HG02798 (cell line): ENCODE results near the gene TYRO3.
"Not testable (repeated sequence)": the region's sequence is repeated elsewhere in the genome, so short reads cannot be mapped to it uniquely, and the experiment has no call there.

Experiments used
- ATAC-seq: cut with Tn5 transposase; IDR thresholded peaks from one replicate; pipeline ENCODE4 v1.9.1; 2021; ENCODE audit warnings: mild to moderate bottlenecking; ENCODE audit not compliant: unreplicated experiment, poor library complexity

Gene TYRO3

DNA sequence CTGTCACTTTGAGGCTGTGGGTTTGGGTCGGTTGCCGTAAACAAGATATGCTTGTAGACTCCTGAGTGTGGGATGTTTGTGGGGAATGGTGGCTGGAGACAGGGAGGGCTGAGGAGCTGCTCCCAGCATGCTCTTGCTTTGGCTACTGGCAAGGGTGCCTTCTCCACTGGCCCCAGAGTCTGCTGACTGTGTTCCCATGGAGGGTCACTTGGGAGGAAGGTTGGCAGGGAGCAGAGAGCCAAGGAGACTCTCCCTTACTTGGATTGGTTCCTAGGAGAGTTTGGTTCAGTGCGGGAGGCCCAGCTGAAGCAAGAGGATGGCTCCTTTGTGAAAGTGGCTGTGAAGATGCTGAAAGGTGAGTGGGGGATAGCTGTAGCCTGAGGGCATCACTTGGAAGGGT lies 11.8 kb downstream of the TYRO3 start:
- ATAC-seq: no peak

DNA sequence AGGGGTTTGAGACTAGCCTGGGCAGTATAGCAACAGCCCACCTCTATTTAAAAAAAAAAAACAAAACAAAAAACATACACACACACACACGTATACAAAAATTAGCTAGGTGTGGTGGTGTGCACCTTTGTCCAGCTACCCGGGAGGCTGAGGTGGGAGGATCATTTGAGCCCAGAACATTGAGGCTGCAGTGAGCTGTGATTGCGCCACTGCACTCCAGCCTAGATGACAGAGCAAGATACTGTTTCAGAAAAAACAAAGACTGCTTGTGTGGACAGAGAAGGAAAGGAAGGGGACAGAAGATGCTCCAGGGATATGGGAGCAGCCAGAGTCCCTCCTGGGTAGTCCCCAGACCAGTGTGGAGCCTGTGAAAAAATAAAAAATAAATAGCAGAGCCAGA lies 12.9 kb downstream of the TYRO3 start:
- no peak for ATAC-seq

GRCh38 chr15:41572866-41573265 lies 13.9 kb downstream of the TYRO3 start:
- no peak for ATAC-seq

DNA sequence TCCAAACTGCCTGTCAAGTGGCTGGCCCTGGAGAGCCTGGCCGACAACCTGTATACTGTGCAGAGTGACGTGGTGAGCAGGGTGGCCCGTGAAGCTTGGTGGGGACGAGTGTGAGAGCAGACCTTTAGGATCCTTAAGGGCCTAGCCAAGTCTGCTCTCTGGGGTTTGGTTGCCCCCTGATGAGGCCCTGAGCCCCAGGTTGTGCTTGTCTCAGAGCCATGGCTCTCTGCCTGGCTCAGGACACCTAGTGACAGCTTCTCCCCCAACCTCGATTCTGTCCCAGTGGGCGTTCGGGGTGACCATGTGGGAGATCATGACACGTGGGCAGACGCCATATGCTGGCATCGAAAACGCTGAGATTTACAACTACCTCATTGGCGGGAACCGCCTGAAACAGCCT lies 14.4 kb downstream of the TYRO3 start:
- ATAC-seq: no peak

DNA sequence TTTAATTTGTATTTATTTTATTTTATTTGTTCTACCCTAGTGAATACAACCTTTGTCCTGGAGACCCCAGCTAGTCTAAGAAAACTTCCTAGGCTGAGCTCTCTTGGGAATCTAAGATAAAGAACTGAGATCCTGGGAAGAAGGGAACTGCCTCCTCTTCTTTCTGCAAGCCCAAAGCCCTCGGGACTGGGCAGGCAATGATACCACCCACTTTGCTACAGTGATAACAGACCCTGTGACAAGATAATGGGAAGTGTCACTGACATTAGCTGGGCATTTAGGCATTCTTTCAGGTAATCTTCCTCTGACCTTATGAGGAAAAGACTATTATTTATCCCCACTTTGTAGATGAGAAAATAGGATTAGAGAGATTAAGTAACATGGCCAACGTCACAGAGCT lies 15.1 kb downstream of the TYRO3 start:
- no peak for ATAC-seq

DNA sequence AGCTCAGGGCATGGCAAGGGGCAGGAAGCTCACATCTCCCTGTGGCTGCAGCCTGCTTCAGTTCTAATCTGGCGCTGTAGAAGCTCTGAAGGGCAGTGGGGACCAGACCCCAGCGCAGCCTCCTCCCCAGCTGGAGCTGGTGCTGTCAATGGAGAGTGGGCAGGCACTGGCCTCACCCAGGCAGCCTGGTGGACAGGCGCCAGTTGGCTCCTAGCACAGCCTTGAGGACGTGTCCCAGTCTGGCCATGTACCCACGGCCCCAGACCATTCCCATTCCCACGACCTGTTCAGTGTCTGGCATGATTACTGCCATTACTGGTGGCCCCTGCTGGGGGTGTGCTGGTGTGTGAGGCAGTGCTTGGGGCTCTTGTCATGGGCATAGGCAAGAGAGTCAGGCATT lies 16.3 kb downstream of the TYRO3 start:
- no peak for ATAC-seq

GRCh38 chr15:41577863-41578735 lies 19.1 kb downstream of the TYRO3 start:
- no peak for ATAC-seq

GRCh38 chr15:41578736-41579383 lies 19.8 kb downstream of the TYRO3 start:
- no peak for ATAC-seq

DNA sequence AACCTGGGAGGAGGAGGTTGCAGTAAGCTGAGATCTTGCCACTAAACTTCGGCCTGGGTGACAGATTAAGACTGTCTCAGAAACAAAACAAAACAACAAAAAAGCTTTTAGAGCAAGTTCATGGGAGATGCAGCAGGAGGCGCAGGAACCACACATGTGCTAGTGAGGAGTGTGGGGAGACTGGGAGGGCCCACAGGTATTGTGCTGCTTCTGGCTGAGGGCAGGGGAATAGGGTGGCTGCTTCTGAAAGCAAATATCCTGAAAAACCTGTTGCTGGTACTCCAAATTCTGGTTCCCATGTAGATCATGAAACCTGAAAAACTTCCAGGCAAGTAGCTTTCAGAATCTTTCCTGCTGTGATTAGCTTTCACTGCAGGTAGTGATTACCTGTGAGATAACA lies 22.1 kb downstream of the TYRO3 start:
- ATAC-seq: no peak

GRCh38 chr15:41583795-41584194 lies 24.8 kb downstream of the TYRO3 start:
- no peak for ATAC-seq

GRCh38 chr15:41584636-41585126 lies 25.7 kb downstream of the TYRO3 start:
- no peak for ATAC-seq

DNA sequence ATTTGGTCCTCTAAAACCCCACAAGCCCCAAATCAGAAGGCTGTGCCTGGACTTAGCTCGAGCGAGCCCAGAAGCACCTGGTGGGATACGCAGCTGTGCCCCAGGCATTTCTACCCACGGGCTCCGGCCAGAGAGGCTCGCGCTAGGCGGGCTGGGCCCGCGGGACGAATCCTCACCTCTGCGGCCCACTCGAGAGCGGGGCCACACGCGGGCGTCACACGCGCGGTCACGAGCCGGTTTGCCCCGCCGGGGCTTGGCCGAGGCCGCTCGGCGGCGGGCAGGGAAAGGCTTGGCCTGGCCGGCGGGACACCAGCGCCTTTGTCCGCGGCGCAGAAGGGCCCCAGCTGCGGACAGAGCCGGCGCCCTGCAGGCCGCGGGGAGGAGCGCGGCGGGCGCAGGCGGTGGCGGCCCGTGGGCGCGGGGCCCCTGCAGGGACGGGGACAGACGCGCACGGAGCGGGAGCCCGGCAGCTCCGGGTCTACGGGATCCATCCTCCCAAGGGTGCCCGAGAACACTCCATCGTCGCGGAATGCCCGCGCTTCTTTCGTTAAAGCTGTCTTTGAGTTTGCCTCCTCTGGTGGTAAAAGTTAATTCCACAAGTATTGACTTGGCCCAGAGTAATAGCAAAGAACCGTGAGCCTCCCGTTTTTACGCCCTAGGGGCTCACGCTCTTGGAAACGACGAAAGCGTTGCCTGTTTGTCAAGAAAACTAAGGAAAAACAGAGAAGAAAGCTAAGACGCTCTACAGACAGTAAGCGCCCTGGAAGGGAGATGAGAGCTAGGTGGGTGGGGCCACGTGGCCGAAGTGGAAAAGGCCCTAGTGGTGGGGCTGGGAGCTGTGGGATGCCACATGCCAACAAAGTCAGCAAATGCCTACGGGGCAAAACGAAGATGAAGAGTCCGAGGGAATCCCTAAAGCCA lies 26.4 kb downstream of the TYRO3 start:
- no peak for ATAC-seq

DNA sequence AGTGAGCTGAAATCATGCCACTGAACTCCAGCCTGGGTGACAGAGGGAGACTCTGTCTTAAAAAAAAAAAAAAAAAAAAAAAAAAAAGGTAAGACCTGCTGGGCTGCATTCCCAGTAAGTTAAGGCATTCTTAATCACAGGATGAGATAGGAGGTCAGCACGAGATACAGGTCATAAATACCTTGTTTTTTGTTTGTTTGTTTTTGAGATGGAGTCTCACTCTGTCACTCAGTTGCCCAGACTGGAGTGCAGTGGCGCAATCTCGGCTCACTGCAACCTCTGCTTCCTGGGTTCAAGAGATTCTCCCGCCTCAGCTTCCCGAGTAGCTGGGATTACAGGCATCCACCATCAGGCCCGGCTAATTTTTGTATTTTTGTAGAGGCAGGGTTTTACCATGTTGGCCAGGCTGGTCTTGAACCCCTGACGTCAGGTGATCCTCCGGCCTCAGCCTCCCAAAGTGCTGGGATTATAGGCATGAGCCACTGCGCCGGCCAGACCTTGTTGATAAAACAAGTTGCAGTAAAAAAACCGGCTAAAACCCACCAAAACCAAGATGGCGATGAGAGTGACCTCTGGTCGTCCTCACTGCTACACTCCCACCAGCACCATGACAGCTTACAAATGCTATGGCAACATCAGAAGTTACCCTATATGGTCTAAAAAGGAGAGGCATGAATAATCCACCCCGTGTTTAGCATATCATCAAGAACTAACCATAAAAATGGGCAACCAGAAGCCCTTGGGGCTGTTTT lies 27.7 kb downstream of the TYRO3 start:
- ATAC-seq: not testable (repeated sequence)

DNA sequence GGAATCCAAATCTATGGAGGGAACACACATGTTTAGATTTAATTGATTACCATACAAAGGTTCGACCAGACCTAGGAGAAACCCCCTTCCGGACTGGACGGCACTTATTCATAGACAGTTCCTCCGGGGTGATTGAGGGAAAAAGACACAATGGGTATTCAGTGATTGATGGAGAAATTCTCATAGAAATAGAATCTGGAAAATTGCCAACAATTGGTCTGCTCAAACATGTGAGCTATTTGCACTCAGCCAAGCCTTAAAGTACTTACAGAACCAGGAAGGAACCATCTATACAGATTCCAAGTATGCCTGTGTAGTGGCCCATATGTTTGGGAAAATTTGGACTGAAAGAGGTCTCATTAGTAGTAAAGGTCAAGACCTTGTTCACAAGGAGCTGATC lies 30.0 kb downstream of the TYRO3 start:
- ATAC-seq: not testable (repeated sequence)

DNA sequence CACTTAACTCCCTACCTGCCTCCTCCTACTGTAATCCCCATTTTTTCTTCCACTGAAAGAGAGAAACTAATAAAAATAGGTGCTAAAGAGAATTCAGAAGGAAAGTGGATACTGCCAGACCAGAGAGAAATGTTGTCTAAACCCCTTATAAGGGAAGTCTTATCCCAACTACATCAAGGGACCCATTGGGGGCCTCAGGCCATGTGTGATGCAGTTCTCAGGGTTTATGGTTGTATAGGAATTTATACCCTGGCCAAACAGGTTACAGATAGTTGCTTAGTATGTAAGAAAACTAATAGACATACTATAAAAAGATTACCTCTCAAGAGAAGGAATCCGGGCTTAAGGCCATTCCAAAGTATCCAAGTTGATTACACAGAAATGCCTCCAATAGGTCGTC lies 30.6 kb downstream of the TYRO3 start:
- not testable (repeated sequence) for ATAC-seq

DNA sequence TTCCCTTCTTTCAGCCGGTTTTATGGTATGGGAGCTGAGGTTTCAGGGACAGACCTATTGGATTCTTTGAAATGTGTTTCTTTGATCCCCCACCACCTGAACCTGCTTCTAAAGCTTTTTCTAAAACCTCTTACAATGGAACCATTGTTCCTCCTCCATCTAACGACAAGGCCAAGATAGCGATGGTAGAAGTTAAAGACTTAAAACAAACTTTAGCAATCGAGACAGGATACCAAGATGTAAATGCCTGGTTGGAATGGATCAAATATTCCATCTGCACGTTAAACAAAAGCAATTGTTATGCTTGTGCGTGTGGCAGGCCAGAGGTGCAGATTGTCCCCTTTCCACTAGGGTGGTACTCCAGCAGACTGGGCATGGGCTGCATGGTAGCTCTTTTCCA lies 32.2 kb downstream of the TYRO3 start:
- ATAC-seq: not testable (repeated sequence)

DNA sequence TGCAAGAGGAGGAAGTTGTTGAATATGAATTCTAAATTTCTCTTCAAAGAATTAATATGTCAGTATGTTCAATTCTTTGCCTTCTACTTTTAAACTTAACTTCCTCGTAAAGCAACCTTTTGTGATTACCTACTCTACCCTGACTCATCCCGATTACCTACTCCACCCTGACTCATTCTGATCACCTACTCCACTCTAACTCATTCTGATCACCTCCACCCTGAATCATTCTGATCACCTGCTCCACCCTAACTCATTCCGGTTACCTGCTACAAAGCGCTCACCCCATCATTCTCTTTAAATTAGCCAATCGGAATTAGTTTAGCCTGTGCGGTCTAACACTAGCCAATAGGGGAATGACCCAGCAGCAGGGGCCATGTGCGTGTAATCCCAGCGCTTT lies 33.7 kb downstream of the TYRO3 start:
- not testable (repeated sequence) for ATAC-seq

DNA sequence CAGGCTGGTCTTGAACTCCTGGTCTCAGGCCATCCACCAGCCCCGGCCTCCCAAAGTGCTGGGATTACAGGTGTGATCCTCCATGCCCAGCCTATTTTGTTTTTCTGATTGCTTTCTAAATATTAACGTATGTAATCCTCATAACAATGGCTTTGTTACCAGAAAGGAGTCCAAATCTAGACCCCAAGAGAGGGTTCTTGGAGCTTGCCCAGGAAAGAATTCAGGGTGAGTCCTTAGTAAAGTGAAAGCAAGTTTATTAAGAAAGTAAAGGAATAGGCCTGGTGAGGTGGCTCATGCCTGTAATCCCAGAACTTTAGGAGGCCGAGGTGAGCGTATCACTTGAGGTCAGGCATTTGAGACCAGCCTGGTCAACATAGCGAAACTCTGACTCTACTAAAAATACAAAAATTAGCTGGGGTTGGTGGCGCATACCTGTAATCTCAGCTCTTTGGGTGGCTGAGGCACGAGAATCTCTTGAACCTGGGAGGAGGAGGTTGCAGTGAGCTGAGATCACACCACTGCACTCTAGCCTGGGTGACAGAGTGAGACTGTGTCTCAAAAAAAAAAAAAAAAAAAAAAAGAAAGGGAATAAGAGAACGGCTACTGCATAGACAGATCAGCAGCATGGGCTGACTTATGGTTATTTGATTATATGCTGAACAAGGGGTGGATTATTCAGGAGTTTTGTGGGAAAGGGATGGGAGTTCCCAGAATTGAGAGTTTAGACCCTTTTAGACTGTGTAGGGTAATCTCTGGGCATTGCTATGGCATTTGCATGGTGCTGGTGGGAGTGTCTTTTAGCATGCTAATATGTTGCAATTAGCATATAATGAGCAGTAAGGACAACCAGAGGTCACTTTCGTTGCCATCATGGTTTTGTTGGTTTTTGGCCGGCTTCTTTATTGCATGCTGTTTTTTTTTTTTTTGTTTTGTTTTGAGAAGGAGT lies 36.1 kb downstream of the TYRO3 start:
- no peak for ATAC-seq

DNA sequence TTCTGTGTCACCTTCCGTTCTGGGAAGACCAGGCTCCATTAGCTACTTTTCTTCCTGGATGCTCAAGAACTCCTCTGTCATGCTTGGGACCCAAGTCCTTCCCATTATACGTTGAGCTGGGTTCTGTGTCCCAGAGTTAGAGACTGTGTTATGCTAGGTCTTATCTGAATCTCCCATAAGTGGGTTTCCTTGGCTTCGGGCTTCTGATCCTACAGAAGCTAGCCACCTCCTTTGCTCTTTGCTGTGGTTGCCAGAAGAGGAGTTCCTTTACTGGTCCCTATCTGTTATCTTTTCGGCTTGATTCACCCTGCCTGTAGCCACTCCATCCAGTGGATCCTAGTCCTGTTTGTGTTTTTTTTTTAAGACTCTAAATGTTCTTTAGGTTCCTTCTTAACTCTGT lies 38.0 kb downstream of the TYRO3 start:
- no peak for ATAC-seq
